ENCODE results near the gene MYL6. TPM values are rescaled to one million over a fixed set of nuclear protein-coding genes. Genes with fewer than 3 reads are reported as not detected.

MYL6 gene
- polyA plus RNA-seq, 1 donor from 2014 or later, result 3,234 TPM

DNA sequence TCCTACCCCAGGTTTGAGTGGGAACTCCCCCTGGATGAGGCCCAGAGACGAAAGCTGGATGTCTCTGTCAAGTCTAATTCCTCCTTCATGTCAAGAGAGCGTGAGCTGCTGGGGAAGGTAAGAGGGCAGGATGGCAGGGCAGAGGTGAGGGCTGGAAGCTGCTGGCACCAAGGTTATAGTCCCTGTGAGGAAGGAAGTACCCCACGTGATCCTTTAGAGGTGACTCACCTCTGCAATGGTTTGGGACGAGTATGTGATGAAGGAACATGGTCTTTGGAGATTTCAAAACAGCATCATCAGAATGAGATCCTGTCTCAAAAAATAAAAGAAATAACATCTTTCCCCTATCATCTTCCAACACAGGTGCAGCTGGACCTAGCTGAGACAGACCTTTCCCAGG, 14.9 kb upstream of the MYL6 start:
- H4K20me1 ChIP-seq (ENCODE audit: insufficient read depth), result no peaks in the 10 kb centered on the region
- TF ChIP-seq, protein P1, sequence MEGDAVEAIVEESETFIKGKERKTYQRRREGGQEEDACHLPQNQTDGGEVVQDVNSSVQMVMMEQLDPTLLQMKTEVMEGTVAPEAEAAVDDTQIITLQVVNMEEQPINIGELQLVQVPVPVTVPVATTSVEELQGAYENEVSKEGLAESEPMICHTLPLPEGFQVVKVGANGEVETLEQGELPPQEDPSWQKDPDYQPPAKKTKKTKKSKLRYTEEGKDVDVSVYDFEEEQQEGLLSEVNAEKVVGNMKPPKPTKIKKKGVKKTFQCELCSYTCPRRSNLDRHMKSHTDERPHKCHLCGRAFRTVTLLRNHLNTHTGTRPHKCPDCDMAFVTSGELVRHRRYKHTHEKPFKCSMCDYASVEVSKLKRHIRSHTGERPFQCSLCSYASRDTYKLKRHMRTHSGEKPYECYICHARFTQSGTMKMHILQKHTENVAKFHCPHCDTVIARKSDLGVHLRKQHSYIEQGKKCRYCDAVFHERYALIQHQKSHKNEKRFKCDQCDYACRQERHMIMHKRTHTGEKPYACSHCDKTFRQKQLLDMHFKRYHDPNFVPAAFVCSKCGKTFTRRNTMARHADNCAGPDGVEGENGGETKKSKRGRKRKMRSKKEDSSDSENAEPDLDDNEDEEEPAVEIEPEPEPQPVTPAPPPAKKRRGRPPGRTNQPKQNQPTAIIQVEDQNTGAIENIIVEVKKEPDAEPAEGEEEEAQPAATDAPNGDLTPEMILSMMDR (IDR thresholded peaks at IDR 0.05; ENCODE audit: poor library complexity, severe bottlenecking), result no peak
- no peak for TF ChIP-seq MXI1 (conservative IDR thresholded peaks at IDR 0.05; ENCODE audit: poor library complexity, severe bottlenecking)
- no peak overlapping the region for H2AFZ ChIP-seq (ENCODE audit: low read depth, low read length)
- H3K79me2 ChIP-seq (replicated peaks; ENCODE audit: insufficient read depth, low read length), result no peaks in the 10 kb centered on the region
- no peaks in the 10 kb centered on the region for H3K9me2 ChIP-seq (ENCODE audit: insufficient read depth, low read length)
- H3K27ac ChIP-seq (ENCODE audit: low read length), result no peak overlapping the region
- H3K9me3 ChIP-seq (ENCODE audit: low read length), result no peaks in the 10 kb centered on the region
- no peak overlapping the region for H3K9ac ChIP-seq (ENCODE audit: low read length)
- no peak overlapping the region for H3K4me3 ChIP-seq (ENCODE audit: low read length)
- no peaks in the 10 kb centered on the region for H3K36me3 ChIP-seq (ENCODE audit: insufficient read depth, low read length)
- H3K4me2 ChIP-seq (ENCODE audit: low read length), result no peak overlapping the region
- no peaks in the 10 kb centered on the region for H3F3A ChIP-seq (ENCODE audit: insufficient read depth, low read length, poor library complexity, severe bottlenecking)
- no peaks in the 10 kb centered on the region for H3K27me3 ChIP-seq (ENCODE audit: insufficient read depth, low read depth, low read length)

DNA sequence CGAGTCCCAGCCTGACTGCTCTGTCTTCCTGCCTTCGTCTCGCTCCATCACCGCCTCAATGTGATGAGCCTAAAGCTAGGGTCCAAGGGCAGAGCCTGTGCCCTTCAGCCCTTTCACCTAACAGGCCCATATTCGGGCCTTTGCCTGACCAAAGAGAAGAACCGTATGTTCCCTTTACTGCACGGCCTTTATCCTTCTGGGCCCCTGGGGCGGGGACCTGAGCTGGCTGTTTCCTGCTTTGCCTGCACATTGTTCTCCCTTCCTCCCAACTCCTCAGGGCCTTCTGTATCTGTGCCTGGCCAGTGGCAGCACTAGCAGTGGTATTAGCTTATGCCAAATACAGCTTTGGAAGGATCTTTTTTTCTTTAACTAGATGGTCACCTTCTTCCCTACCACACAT, 14.3 kb upstream of the MYL6 start:
- no peaks in the 10 kb centered on the region for H3K36me3 ChIP-seq (ENCODE audit: insufficient read depth, low read length)
- TF ChIP-seq, protein P1 (IDR thresholded peaks at IDR 0.05; ENCODE audit: poor library complexity, severe bottlenecking), result no peak
- TF ChIP-seq TAF1 (IDR thresholded peaks at IDR 0.05; ENCODE audit: low read depth) (no peak), SMC3 (conservative IDR thresholded peaks at IDR 0.05; ENCODE audit: poor library complexity) (no peak), MXI1 (conservative IDR thresholded peaks at IDR 0.05; ENCODE audit: poor library complexity, severe bottlenecking) (no peak), POLR2AphosphoS5 (IDR thresholded peaks at IDR 0.05) (no peak), EZH2 (IDR thresholded peaks at IDR 0.05; ENCODE audit: borderline replicate concordance, insufficient read depth, low read length, poor library complexity, severe bottlenecking) (no peak)
- TF ChIP-seq, protein P2, sequence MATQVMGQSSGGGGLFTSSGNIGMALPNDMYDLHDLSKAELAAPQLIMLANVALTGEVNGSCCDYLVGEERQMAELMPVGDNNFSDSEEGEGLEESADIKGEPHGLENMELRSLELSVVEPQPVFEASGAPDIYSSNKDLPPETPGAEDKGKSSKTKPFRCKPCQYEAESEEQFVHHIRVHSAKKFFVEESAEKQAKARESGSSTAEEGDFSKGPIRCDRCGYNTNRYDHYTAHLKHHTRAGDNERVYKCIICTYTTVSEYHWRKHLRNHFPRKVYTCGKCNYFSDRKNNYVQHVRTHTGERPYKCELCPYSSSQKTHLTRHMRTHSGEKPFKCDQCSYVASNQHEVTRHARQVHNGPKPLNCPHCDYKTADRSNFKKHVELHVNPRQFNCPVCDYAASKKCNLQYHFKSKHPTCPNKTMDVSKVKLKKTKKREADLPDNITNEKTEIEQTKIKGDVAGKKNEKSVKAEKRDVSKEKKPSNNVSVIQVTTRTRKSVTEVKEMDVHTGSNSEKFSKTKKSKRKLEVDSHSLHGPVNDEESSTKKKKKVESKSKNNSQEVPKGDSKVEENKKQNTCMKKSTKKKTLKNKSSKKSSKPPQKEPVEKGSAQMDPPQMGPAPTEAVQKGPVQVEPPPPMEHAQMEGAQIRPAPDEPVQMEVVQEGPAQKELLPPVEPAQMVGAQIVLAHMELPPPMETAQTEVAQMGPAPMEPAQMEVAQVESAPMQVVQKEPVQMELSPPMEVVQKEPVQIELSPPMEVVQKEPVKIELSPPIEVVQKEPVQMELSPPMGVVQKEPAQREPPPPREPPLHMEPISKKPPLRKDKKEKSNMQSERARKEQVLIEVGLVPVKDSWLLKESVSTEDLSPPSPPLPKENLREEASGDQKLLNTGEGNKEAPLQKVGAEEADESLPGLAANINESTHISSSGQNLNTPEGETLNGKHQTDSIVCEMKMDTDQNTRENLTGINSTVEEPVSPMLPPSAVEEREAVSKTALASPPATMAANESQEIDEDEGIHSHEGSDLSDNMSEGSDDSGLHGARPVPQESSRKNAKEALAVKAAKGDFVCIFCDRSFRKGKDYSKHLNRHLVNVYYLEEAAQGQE (IDR thresholded peaks at IDR 0.05; ENCODE audit: borderline replicate concordance), result no peak
- no peak overlapping the region for H3K27ac ChIP-seq (ENCODE audit: low read length)
- no peak overlapping the region for H3K4me2 ChIP-seq (ENCODE audit: low read length)
- H2AFZ ChIP-seq (ENCODE audit: low read depth, low read length), result no peak overlapping the region
- H3K79me2 ChIP-seq (replicated peaks; ENCODE audit: insufficient read depth, low read length), result no peaks in the 10 kb centered on the region
- H3K4me3 ChIP-seq (ENCODE audit: low read length), result no peak overlapping the region
- no peaks in the 10 kb centered on the region for H4K20me1 ChIP-seq (ENCODE audit: insufficient read depth)
- no peaks in the 10 kb centered on the region for H3K9me2 ChIP-seq (ENCODE audit: insufficient read depth, low read length)
- H3K27me3 ChIP-seq (ENCODE audit: insufficient read depth, low read depth, low read length), result no peaks in the 10 kb centered on the region
- no peak overlapping the region for H3K9ac ChIP-seq (ENCODE audit: low read length)
- H3K9me3 ChIP-seq (ENCODE audit: low read length), result no peaks in the 10 kb centered on the region
- H3F3A ChIP-seq (ENCODE audit: insufficient read depth, low read length, poor library complexity, severe bottlenecking), result no peaks in the 10 kb centered on the region
